Iris pigment epithelial cell (primary cell): Measurements from ENCODE around the gene KLK14.

Experiments used
- DNase-seq: peaks from one replicate; pipeline ENCODE4 v3.0.0-alpha.2; 2011; ENCODE audit warnings: low read depth

The KLK14 gene

GRCh38 chr19:51108066-51108804, 25.5 kb upstream of the KLK14 start, which contains the start of gene CTU1:
TSS of gene CTU1 (minus strand) at chr19:51108409. CDS start at chr19:51104569, 3,840 bp downstream.
- DNase-seq: peak; percentile 100

GRCh38 chr19:51107406-51108065, 24.8 kb upstream of the KLK14 start:
- DNase-seq: peak; percentile 29

- DNase-seq: no peak
Observed at GRCh38 chr19:51103926-51104341, 21.2 kb upstream of the KLK14 start.

GRCh38 chr19:51102991-51103390, 20.3 kb upstream of the KLK14 start:
- no peak for DNase-seq

GRCh38 chr19:51101171-51101865, 18.6 kb upstream of the KLK14 start:
- peak; percentile 17 for DNase-seq

- no peak for DNase-seq
Observed at GRCh38 chr19:51100601-51101000, 17.9 kb upstream of the KLK14 start.

GRCh38 chr19:51099047-51099382, 16.3 kb upstream of the KLK14 start:
- no peak for DNase-seq

- DNase-seq: peak; percentile 45
Observed at GRCh38 chr19:51098365-51099046, 15.8 kb upstream of the KLK14 start.

GRCh38 chr19:51097796-51098195, 15.1 kb upstream of the KLK14 start:
- no peak for DNase-seq

- peak; percentile 52 for DNase-seq
Observed at GRCh38 chr19:51097166-51097738, 14.6 kb upstream of the KLK14 start.

- no peak for DNase-seq
Observed at GRCh38 chr19:51096473-51097165, 13.9 kb upstream of the KLK14 start.

GRCh38 chr19:51094696-51095279, 12.1 kb upstream of the KLK14 start:
- no peak for DNase-seq

- no peak for DNase-seq
Observed at GRCh38 chr19:51093510-51094345, 11.0 kb upstream of the KLK14 start.

- DNase-seq: no peak
Observed at GRCh38 chr19:51093101-51093500, 10.4 kb upstream of the KLK14 start.

GRCh38 chr19:51091895-51092873, 9.5 kb upstream of the KLK14 start:
- DNase-seq: no peak

- no peak for DNase-seq
Observed at GRCh38 chr19:51091126-51091525, 8.4 kb upstream of the KLK14 start.

GRCh38 chr19:51090471-51090870, 7.8 kb upstream of the KLK14 start:
- DNase-seq: no peak

- no peak for DNase-seq
Observed at GRCh38 chr19:51089786-51090185, 7.1 kb upstream of the KLK14 start.
